Measurements from ENCODE around the gene MICAL2. TPM values are rescaled to one million over a fixed set of nuclear protein-coding genes. Genes with fewer than 3 reads are reported as not detected.

MICAL2 gene
- total RNA-seq, 1 donor from 2014 or later: 20.8 TPM

DNA sequence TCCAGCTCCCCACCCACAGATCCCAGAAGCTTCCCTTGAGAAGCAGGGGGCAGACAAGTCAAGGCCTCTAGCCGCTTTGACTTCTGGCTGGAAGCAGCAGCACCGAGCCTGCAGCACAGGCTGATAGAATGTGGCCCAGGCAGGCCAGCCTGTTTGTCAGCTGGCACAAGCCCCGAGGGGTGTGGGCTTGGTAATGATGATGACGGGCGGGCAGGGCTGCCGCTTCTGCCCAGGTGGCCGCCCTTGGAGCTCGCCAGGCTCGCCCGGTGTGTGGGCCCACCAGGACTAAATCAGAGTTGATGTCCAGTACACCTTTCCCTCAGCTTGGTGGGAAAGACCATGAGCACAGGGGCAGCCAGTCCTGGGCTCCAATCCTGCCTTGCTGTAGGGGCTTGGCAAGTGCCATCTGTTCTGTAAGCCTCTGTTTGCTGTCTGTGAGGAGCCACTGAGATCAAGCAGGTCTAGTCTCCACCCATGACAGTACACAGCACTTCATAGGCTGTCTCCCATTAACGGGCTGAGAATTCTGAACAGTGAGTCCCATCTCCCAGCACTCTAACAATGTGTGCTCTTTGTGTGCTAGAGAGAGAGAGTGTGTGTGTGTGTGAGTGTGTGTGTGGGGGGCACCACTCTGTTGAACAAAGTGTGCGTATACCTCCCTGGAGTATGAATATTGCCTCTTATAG, 26.8 kb downstream of the MICAL2 start:
- Mint-ChIP-seq H3K4me3 (ENCODE audit: unreplicated experiment) (no peak overlapping the region), H3K36me3 (ENCODE audit: unreplicated experiment) (peaks cover 2% of the 10 kb centered on the region), H3K4me1 (ENCODE audit: unreplicated experiment) (peaks cover 29% of the 10 kb centered on the region), H3K27me3 (ENCODE audit: unreplicated experiment) (no peaks in the 10 kb centered on the region), H3K9me3 (ENCODE audit: unreplicated experiment) (no peaks in the 10 kb centered on the region), H3K27ac (ENCODE audit: unreplicated experiment) (no peak overlapping the region)
- TF ChIP-seq, protein P1, sequence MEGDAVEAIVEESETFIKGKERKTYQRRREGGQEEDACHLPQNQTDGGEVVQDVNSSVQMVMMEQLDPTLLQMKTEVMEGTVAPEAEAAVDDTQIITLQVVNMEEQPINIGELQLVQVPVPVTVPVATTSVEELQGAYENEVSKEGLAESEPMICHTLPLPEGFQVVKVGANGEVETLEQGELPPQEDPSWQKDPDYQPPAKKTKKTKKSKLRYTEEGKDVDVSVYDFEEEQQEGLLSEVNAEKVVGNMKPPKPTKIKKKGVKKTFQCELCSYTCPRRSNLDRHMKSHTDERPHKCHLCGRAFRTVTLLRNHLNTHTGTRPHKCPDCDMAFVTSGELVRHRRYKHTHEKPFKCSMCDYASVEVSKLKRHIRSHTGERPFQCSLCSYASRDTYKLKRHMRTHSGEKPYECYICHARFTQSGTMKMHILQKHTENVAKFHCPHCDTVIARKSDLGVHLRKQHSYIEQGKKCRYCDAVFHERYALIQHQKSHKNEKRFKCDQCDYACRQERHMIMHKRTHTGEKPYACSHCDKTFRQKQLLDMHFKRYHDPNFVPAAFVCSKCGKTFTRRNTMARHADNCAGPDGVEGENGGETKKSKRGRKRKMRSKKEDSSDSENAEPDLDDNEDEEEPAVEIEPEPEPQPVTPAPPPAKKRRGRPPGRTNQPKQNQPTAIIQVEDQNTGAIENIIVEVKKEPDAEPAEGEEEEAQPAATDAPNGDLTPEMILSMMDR (IDR thresholded peaks at IDR 0.05): no peak
- DNase-seq (ENCODE audit: extremely low spot score, unreplicated experiment): no peak

DNA sequence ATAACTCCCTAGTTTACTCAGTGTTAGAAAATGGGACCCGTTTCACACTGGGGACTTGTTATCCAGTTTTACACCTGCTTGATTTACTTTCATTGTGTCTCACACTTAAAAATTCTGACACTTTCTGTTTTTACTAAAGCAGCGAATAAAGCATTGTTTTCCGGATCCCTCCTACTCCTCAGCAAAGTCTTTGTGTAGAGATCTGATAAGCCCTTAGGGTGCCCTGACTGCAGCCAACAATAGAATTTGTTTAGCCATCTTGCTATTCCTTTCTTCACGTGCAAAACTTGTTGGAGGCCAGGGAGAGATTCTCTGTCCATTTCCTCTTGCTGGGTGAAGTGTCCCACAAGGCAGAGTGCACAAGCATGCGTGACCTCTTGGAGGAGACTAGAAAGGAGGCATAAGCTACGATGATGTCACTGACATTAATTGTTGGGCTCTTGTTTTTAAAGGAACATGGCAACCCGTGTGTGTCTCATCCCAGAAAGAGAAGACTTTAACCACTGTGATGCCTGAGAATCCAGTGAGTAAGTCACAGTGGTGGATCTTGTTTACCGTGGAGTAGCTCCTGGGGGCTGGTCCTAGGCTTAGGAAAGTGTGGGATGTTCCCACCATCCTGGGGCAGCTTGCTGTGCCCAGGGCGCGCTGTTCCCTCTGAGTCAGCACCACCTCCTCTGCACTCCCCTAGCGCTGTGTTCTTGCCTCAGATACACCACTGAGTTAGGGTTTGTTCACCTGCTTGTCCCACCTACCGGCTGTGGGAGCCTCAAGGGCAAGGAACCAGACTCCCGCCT, 27.7 kb downstream of the MICAL2 start:
- DNase-seq (ENCODE audit: extremely low spot score, unreplicated experiment): no peak
- H3K27ac Mint-ChIP-seq (ENCODE audit: unreplicated experiment): peak overlapping the region; percentile 66
- no peak overlapping the region for H3K4me3 Mint-ChIP-seq (ENCODE audit: unreplicated experiment)
- no peaks in the 10 kb centered on the region for H3K9me3 Mint-ChIP-seq (ENCODE audit: unreplicated experiment)
- H3K27me3 Mint-ChIP-seq (ENCODE audit: unreplicated experiment): no peaks in the 10 kb centered on the region
- TF ChIP-seq, protein P1 (IDR thresholded peaks at IDR 0.05): no peak
- H3K36me3 Mint-ChIP-seq (ENCODE audit: unreplicated experiment): no peaks in the 10 kb centered on the region
- H3K4me1 Mint-ChIP-seq (ENCODE audit: unreplicated experiment): peaks cover 26% of the 10 kb centered on the region

DNA sequence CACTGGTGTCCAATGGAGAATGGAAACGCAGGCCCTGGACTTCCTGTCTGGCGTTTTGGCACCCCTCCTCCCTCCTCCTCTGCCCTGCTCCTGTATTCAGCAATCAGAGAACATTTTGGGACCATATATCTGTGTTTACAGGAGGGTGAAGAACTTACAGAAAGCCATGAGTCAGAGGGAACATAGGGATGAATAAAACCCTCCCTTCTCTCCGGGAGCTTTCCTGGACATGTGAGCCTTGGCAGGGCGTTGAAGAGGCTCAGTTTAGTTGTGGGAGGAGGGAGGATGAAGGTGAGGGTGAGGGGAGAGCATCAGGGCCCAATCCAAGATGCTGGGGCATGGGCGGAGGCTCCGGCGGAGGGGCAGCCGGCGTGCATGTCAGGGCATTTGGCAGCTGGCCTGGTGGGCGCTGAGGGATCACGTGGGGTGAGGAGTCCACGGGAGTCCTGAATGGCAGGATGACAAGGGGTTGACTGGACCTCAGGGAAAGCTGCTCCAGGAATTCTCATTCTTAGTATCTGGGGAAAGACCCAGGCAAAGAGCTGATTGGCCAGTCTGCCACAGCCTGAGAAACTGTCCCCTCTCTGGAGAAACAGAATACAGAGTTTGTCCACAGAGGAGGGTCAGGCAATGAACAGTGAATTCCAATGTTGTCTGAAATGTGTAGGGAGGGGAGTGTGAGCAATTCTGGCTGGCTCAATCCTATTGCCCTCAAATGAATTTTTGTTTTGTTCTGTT, 28.9 kb downstream of the MICAL2 start:
- no peak overlapping the region for H3K4me3 Mint-ChIP-seq (ENCODE audit: unreplicated experiment)
- peaks cover 37% of the 10 kb centered on the region for H3K4me1 Mint-ChIP-seq (ENCODE audit: unreplicated experiment)
- H3K9me3 Mint-ChIP-seq (ENCODE audit: unreplicated experiment): no peaks in the 10 kb centered on the region
- H3K27ac Mint-ChIP-seq (ENCODE audit: unreplicated experiment): peak overlapping the region; percentile 66
- H3K27me3 Mint-ChIP-seq (ENCODE audit: unreplicated experiment): no peaks in the 10 kb centered on the region
- H3K36me3 Mint-ChIP-seq (ENCODE audit: unreplicated experiment): no peaks in the 10 kb centered on the region
- TF ChIP-seq, protein P1 (IDR thresholded peaks at IDR 0.05): no peak
- no peak for DNase-seq (ENCODE audit: extremely low spot score, unreplicated experiment)

DNA sequence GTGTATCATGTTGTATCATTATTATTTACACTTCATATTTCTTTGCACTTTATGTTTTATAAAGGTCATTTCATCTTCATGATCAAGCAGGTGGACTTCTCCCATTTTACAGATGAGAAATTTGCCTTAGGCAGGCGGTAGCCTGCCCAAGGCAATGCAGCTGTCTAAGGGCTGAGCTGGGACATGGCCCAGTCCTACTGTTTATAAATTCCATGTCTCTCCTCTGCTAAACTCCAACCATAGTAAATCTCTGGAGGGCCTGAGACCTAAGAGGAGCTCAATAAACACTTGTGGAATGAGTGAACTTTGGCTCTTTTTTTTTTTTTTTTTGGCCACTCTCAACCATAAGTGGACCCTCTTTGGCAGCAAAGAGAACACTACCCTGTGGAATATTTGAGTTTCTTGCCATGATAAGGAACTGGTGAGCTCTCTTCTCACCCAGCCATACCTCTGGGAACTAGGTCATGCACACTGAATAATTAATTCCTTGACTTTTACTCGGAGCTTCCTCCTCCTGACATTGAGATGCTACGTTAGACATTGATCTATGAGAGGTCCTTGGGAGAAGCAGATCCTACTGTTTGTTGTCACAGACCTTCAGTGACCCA, 29.9 kb downstream of the MICAL2 start:
- H3K4me3 Mint-ChIP-seq (ENCODE audit: unreplicated experiment): no peak overlapping the region
- H3K36me3 Mint-ChIP-seq (ENCODE audit: unreplicated experiment): no peaks in the 10 kb centered on the region
- TF ChIP-seq, protein P1 (IDR thresholded peaks at IDR 0.05): no peak
- peak overlapping the region; percentile 61 for H3K27ac Mint-ChIP-seq (ENCODE audit: unreplicated experiment)
- no peaks in the 10 kb centered on the region for H3K9me3 Mint-ChIP-seq (ENCODE audit: unreplicated experiment)
- no peak for DNase-seq (ENCODE audit: extremely low spot score, unreplicated experiment)
- no peaks in the 10 kb centered on the region for H3K27me3 Mint-ChIP-seq (ENCODE audit: unreplicated experiment)
- peaks cover 44% of the 10 kb centered on the region for H3K4me1 Mint-ChIP-seq (ENCODE audit: unreplicated experiment)

All from osteocyte (in vitro differentiated cells).